Medulla oblongata (tissue), 1 donor: Measurements from ENCODE around the gene KCNC2.

Experiments used
- DNase-seq: peaks from one replicate; pipeline ENCODE4 v3.0.0-alpha.2; 2015; ENCODE audit errors: extremely low spot score

Gene KCNC2

GRCh38 chr12:75058228-75058627 lies 151.4 kb downstream of the KCNC2 start:
- DNase-seq, result no peak

GRCh38 chr12:75048767-75049166 lies 160.9 kb downstream of the KCNC2 start:
- DNase-seq, result no peak

GRCh38 chr12:75047885-75048525 lies 161.6 kb downstream of the KCNC2 start:
- DNase-seq, result no peak

- DNase-seq, result no peak
Observed at GRCh38 chr12:75042125-75042524, 167.5 kb downstream of the KCNC2 start.

- DNase-seq, result no peak
Observed at GRCh38 chr12:75041472-75041871, 168.2 kb downstream of the KCNC2 start.

DNA sequence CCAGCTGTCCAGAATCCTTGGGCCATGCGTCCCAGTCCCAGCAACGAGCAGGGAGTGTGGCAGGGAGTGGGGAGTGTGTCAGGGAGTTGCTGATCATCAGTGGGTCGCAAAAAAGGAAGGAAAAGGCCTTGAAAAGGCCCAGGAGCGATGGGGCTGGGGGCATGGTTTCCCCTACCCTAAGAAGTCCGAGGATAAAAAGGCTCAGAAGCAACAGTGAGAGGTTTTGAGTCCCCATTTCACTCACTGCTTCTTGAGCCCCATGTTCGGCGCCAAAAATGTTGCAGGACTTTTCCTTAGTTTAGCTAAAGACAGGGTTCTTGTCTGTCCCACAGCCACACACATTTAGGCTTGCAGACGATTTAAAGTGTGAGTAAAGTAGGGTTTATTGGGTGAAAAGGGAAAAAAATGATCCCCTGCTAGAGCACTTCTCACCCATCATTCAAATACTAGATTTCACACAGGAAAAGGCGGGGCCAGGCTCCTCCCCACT lies 189.5 kb downstream of the KCNC2 start:
- DNase-seq, result no peak

DNA sequence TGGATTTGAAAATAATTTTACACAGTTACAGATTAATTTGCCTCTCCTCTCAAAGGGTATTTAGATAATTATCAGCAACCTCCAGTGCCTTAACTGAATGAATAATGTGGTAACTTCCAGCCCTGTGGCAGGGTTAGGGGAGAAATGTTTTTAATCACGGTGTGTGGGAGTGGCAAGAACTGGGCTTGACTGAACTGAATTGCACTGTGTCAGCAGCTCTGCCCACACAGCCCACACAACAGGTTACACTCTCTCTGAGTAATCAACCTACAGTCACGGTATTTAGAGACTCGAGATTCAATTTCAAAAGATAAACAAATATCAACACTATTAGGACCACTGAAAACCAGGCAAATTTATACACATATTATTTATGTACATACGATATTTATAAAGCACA lies 198.5 kb downstream of the KCNC2 start:
- no peak for DNase-seq

DNA sequence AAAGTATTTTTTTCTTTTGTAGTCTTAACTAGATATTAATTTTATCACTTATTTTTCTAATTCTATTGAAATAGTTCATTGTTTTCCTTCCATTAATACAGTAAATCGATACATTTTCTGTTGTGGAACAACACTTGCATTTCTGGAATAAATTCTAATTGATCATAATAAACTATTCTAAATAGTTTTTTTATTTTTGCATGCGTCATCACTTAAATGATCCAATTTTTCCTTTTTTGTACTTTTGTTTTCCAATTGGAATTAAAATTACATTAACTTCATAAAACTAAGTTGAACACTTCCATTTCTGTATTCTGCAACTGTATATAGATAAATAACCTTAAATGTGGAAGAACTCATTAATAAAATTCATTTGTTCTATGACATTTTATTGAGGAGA lies 202.5 kb downstream of the KCNC2 start:
- DNase-seq, result no peak

DNA sequence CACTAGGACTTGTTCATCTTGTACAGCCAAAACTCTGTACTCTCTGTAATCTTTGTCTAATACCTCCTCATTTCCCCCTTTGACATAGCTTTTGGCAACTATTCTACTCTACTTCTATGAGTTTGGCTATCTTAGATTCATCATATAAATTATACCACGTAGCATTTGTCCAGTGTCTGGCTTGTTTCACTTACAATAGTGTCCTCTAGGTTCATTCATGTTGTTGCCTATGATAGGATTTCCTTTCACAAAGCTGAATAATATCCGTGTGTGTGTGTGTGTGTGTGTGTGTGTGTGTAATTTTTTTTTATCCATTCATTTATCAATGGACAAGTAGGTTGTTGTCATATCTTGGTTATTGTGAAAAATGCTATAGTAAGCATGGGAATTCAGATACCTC lies 209.5 kb downstream of the KCNC2 start:
- no peak for DNase-seq

DNA sequence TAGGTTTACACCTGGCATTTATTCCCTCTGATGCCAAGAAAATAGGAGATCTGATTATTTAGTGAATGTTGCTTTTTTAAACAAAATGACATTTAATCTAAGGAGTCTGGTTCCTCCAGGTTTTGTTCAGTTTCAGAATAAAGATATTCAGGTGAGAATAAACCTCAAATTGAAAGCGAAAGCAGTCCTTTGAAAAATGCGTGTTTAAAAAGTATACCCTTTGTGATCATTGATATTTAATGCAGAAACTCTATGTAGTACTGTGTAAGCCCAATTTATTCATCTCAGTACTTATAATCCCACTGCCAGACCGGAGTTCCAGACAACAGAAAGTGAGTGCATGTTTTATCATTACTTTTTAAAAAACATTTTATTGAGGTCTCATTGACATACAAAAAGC lies 210.2 kb downstream of the KCNC2 start:
- no peak for DNase-seq
